Thoracic aorta (tissue), 2 donors: ENCODE measurements around the gene CNPY4. TPM values are rescaled to one million over a fixed set of nuclear protein-coding genes. Genes with fewer than 3 reads are reported as not detected.
"Not testable (repeated sequence)": the region's sequence is repeated elsewhere in the genome, so short reads cannot be mapped to it uniquely, and the experiment has no call there.

Experiments
- ATAC-seq: fragments of 150-250 bp; one replicate; pipeline ENCODE4 v1.8.0; 2017; ENCODE audit warnings: low read depth; ENCODE audit not compliant: insufficient number of reproducible peaks, low FRiP score
- DNase-seq: peaks from one replicate; pipeline ENCODE4 v3.0.0-alpha.2; 2020; ENCODE audit warnings: low spot score
- H3K27ac ChIP-seq, 2 donors: fragments of 200-600 bp; sonication (generic); 1 replicate in 1 of 2; 2 replicates in 1 of 2; pipeline ENCODE4 v1.5.1; 2016; ENCODE audit warnings: mild to moderate bottlenecking in 2 of 2, moderate library complexity in 2 of 2
- H3K27me3 ChIP-seq: fragments of 200-600 bp; sonication (generic); replicated peaks from 2 replicates; pipeline ENCODE4 v1.6.0; 2016; ENCODE audit warnings: mild to moderate bottlenecking; ENCODE audit not compliant: insufficient read depth
- H3K36me3 ChIP-seq: fragments of 200-600 bp; sonication (generic); one replicate; pipeline ENCODE4 v1.5.1; 2016
- H3K4me1 ChIP-seq, 2 donors: fragments of 200-600 bp; sonication (generic); 1 replicate in 1 of 2; 2 replicates in 1 of 2; pipeline versions ENCODE4 v1.5.1 to v1.6.0; 2016; ENCODE audit warnings: low read depth in 2 of 2, mild to moderate bottlenecking in 1 of 2; ENCODE audit not compliant: control insufficient read depth in 1 of 2
- H3K4me3 ChIP-seq: fragments of 200-600 bp; sonication (generic); 2 replicates; pipeline ENCODE4 v1.5.1; 2016; ENCODE audit warnings: mild to moderate bottlenecking
- H3K9me3 ChIP-seq: fragments of 200-600 bp; sonication (generic); 2 replicates; pipeline ENCODE4 v1.5.1; 2016
- total RNA-seq, 2 donors: library from RNA; depleted of rRNA; stranded (reverse); fragments of >200 nt; gene quantifications; one replicate each; pipeline versions ENCODE4 v1.1.0 to v1.2.3, GENCODE V29; 2016
- TF ChIP-seq, protein P1 (sequence below): fragments of 200-600 bp; sonication (generic); IDR thresholded peaks from one replicate; pipeline ENCODE4 v1.5.1; 2019; ENCODE audit warnings: antibody characterized with exemption

Gene CNPY4
- total RNA-seq, 2 donors from 2014 or later = 12.6 to 13.7 TPM

DNA sequence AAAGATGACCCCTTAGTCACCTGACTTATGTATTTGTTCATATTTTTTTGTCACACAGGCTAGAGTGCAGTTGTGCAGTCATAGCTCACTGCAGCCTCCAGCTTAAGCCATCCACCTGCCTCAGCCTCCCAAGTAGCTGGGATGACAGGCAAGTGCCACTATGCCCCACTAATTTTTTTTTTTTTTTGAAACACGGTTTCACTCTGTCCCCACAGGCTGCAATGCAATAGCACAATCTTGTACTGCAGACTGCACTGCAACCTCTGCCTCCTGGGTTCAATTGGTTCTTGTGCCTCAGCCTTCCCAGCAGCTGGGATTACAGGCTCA, 9.2 kb downstream of the CNPY4 start:
- no peak for DNase-seq
- Histone ChIP-seq H3K4me3 (no peak overlapping the region), H3K27me3 (no peaks in the 10 kb centered on the region), H3K4me1 (peaks cover 13 to 37% of the 10 kb centered on the region in 2 donors), H3K9me3 (no peaks in the 10 kb centered on the region), H3K36me3 (no peaks in the 10 kb centered on the region), H3K27ac (no peak overlapping the region)
- TF ChIP-seq, protein P1, sequence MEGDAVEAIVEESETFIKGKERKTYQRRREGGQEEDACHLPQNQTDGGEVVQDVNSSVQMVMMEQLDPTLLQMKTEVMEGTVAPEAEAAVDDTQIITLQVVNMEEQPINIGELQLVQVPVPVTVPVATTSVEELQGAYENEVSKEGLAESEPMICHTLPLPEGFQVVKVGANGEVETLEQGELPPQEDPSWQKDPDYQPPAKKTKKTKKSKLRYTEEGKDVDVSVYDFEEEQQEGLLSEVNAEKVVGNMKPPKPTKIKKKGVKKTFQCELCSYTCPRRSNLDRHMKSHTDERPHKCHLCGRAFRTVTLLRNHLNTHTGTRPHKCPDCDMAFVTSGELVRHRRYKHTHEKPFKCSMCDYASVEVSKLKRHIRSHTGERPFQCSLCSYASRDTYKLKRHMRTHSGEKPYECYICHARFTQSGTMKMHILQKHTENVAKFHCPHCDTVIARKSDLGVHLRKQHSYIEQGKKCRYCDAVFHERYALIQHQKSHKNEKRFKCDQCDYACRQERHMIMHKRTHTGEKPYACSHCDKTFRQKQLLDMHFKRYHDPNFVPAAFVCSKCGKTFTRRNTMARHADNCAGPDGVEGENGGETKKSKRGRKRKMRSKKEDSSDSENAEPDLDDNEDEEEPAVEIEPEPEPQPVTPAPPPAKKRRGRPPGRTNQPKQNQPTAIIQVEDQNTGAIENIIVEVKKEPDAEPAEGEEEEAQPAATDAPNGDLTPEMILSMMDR = no peak
- ATAC-seq = no peak

DNA sequence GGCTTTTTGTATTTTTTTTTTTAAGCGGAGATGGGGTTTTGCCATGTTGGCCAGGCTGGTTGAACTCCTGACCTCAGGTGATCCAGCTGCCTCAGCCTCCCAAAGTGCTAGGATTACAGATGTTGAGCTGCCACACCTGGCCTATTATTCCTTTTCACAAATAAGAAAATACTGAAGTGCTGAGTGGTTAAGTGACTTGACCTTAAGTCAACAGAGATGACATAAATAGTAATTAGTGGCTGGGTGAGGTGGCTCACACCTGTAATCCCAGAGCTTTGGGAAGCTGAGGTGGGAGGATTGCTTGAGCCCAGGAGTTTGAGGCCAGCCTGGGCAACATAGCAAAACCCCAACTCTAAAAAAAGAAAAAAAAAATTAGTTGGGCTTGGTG, 10.8 kb downstream of the CNPY4 start:
- H3K4me3 ChIP-seq, H3K36me3 ChIP-seq, H3K27me3 ChIP-seq, H3K9me3 ChIP-seq, ATAC-seq, DNase-seq, H3K27ac ChIP-seq: not testable (repeated sequence)
- peaks cover 13 to 33% of the 10 kb centered on the region in 2 donors for H3K4me1 ChIP-seq

DNA sequence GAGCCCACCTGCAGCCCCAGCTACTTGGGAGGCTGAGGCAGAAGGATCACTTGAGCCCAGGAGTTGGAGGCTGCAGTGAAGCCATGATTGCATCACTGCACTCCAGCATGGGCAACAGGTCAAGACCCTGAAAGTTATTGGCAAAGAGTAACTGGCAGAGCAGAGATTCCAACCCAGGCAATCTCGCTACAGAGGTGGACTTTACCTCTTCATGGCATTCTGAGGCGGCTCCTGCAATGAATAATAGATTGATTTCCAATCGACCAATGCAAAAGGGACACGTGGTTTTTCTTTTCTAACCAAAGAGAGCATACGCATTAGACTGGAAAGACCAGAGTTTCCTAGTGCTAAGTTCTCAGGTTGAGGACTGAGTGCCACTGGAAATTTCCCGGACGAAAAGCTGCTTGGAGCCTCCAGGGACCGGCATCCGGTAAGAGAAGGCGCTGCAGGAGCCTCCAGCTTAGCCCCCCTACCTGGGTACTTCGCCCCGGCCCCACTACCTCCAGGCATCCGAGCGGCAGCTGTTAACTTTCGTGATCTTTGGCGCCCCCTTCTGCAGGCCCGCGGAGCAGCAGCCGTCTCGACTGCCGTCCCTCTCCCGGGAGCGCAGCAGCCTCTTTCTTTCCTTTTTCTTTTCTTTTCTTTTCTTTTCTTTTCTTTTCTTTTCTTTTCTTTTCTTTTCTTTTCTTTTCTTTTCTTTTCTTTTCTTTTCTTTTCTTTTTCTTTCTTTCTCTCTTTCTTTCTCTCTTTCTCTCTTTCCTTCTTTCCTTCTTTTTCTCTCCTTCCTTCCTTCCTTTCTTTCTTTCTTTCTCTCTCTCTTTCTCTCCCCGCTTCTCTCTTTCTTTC, 11.4 kb downstream of the CNPY4 start:
- Histone ChIP-seq H3K4me1 (peaks cover 13 to 27% of the 10 kb centered on the region in 2 donors), H3K4me3 (peak overlapping the region; percentile 63), H3K36me3 (no peaks in the 10 kb centered on the region), H3K9me3 (no peaks in the 10 kb centered on the region), H3K27ac (no peak overlapping the region), H3K27me3 (no peaks in the 10 kb centered on the region)
- TF ChIP-seq, protein P1 = peak; percentile 83
- DNase-seq = no peak
- peak; percentile 63 for ATAC-seq

DNA sequence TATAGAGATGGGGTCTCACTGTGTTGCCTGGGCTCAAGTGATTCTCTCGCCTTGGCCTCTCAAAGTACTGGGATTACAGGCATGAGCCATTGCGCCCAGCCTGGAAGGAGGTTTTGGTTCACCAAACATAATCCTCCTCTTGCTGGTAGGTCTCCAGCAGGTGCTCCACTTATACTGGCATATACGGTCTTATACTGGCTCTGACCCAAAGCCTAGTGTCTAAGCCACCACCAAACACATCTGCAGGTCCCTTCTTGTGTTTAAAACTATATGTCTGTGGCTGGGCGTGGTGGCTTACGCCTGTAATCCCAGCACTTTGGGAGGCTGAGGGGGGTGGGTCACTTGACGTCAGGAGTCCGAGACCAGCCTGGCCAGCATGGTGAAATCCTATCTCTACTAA, 12.7 kb downstream of the CNPY4 start:
- no peaks in the 10 kb centered on the region for H3K27me3 ChIP-seq
- no peak overlapping the region for H3K4me3 ChIP-seq
- H3K27ac ChIP-seq = no peak overlapping the region
- ATAC-seq (no peak), DNase-seq (no peak)
- H3K4me1 ChIP-seq = peaks cover 9 to 19% of the 10 kb centered on the region in 2 donors
- TF ChIP-seq, protein P1 = no peak
- H3K36me3 ChIP-seq = no peaks in the 10 kb centered on the region
- H3K9me3 ChIP-seq = no peaks in the 10 kb centered on the region

DNA sequence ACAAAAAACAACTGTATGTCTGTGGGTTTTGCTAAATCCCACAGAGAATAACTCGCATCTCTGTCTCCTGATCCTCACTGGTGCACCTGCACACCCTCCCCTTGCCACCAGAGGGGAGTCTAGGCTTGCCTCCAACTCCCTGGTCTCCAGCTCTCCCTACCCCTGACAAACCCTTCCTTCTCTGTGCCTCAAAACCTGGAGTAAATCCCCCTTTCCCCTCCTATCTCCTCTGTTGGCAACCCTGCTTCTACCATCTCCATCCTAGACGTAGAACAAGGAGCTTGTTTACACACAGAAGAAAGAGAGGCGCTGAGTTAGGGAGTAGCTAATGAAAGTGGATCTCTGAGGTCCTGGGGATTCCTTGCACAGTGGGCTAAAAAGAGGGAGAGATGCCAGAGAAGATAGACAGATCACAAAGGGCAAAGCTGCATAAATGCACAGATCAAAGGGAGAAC, 13.3 kb downstream of the CNPY4 start:
- H3K4me1 ChIP-seq = peaks cover 9 to 19% of the 10 kb centered on the region in 2 donors
- no peaks in the 10 kb centered on the region for H3K27me3 ChIP-seq
- no peaks in the 10 kb centered on the region for H3K36me3 ChIP-seq
- TF ChIP-seq, protein P1 = peak; percentile 62
- H3K9me3 ChIP-seq = no peaks in the 10 kb centered on the region
- no peak overlapping the region for H3K4me3 ChIP-seq
- DNase-seq (no peak), ATAC-seq (no peak)
- H3K27ac ChIP-seq = no peak overlapping the region
